HEK293T (cell line): Measurements from ENCODE around the gene ASTN2.

Experiments used
- CTCF ChIA-PET: fragments of 350-600 bp; formaldehyde crosslinking; extraction: SDS; loops from one replicate; lab custom pipeline; 2021; ENCODE audit warnings: antibody characterized with exemption, inconsistent platforms; lab: Yijun Ruan, JAX
- POLR2A ChIA-PET: fragments of 350-600 bp; formaldehyde crosslinking; extraction: SDS; loops from one replicate; lab custom pipeline; 2020; ENCODE audit warnings: antibody characterized with exemption, inconsistent platforms; lab: Yijun Ruan, JAX
- DNase-seq: peaks from one replicate; pipeline ENCODE4 v3.0.0; 2012; ENCODE audit warnings: mixed read lengths; ENCODE audit errors: extremely low spot score
- ARNT ChIP-seq: fragments of 450-650 bp; IDR thresholded peaks from 2 replicates; pipeline ENCODE4 v1.6.1; 2017; ENCODE audit warnings: mild to moderate bottlenecking
- BHLHE40 ChIP-seq: fragments of 450-650 bp; IDR thresholded peaks from 2 replicates; pipeline ENCODE4 v1.6.1; 2016; ENCODE audit warnings: mild to moderate bottlenecking, moderate library complexity, borderline replicate concordance
- CTBP1 ChIP-seq: fragments of 450-650 bp; IDR thresholded peaks from 2 replicates; pipeline ENCODE4 v1.6.1; 2016; ENCODE audit warnings: borderline replicate concordance
- ELF4 ChIP-seq: fragments of 450-650 bp; IDR thresholded peaks from 2 replicates; pipeline ENCODE4 v1.6.1; 2017; ENCODE audit warnings: antibody characterized with exemption
- FOXA1 ChIP-seq: fragments of 450-650 bp; IDR thresholded peaks from 2 replicates; pipeline ENCODE4 v1.6.1; 2016; ENCODE audit warnings: mild to moderate bottlenecking
- FOXK2 ChIP-seq: fragments of 450-650 bp; IDR thresholded peaks from 2 replicates; pipeline ENCODE4 v1.6.1; 2016; ENCODE audit warnings: mild to moderate bottlenecking
- FOXM1 ChIP-seq: fragments of 450-650 bp; IDR thresholded peaks from 2 replicates; pipeline ENCODE4 v1.6.1; 2017; ENCODE audit warnings: mild to moderate bottlenecking, borderline replicate concordance
- HDGF ChIP-seq: fragments of 450-650 bp; IDR thresholded peaks from 2 replicates; pipeline ENCODE4 v1.6.1; 2017; ENCODE audit warnings: antibody characterized with exemption, borderline replicate concordance
- L3MBTL2 ChIP-seq: fragments of 450-650 bp; conservative IDR thresholded peaks from 2 replicates; pipeline ENCODE4 v1.6.1; 2016; ENCODE audit warnings: mild to moderate bottlenecking
- LEF1 ChIP-seq: fragments of 450-650 bp; IDR thresholded peaks from 2 replicates; pipeline ENCODE4 v1.6.1; 2017; ENCODE audit warnings: mild to moderate bottlenecking, borderline replicate concordance
- NFRKB ChIP-seq: fragments of 450-650 bp; IDR thresholded peaks from 2 replicates; pipeline ENCODE4 v1.6.1; 2016; ENCODE audit warnings: mild to moderate bottlenecking, moderate library complexity
- SP1 ChIP-seq: fragments of 450-650 bp; IDR thresholded peaks from 2 replicates; pipeline ENCODE4 v1.6.1; 2017
- SUZ12 ChIP-seq: fragments of 450-650 bp; IDR thresholded peaks from 2 replicates; pipeline ENCODE4 v1.6.1; 2016; ENCODE audit warnings: mild to moderate bottlenecking
- TARDBP ChIP-seq: fragments of 450-650 bp; IDR thresholded peaks from 2 replicates; pipeline ENCODE4 v1.6.1; 2016
- ZNF384 ChIP-seq: fragments of 450-650 bp; IDR thresholded peaks from 2 replicates; pipeline ENCODE4 v1.6.1; 2016
- TF ChIP-seq, protein P1 (sequence below): fragments of 450-650 bp; IDR thresholded peaks from 2 replicates; pipeline ENCODE4 v1.6.1; 2016

ASTN2 gene

DNA sequence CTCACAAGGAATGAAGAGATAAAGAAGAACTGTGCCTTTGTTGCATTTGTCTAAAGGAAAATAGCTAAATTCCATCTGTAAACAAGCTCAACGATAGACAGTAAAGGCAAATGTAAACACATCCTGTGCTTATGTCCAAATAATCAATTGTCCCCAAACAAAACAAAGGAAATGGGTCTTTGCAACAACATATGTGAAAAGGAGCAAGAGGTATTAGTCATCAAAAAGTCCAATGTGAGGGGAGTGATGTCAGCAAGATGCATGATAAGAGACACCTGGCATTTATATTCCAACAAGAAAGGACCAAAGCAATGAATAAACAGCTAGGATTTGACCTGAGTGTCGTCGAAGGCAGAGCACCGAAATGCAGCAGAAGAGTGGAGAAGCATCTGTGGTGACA, 209.1 kb downstream of the ASTN2 start:
- POLR2A ChIA-PET, result no interaction called here
- no peak for DNase-seq

DNA sequence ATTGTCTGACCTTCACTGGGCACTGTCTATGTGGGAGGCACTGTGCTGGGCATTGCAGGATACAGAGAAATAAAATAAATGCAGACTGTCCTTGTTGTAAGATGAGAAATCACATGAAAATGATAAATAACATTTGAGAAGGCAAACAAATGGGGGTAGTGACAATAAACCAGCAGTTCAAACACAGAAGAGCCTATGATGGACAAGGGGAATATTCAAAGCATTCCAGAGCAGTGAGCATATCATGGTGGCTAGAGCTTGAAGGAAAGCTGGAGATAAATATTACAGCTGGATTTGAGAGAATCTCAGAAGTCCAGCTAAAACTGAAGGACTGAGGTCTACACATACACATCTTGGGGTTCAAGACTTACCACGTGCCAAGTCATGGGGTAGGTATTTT, 209.9 kb downstream of the ASTN2 start:
- no peak for DNase-seq
- ChIA-PET POLR2A (no interaction called here), CTCF (no interaction called here)
- TF ChIP-seq, protein P1, sequence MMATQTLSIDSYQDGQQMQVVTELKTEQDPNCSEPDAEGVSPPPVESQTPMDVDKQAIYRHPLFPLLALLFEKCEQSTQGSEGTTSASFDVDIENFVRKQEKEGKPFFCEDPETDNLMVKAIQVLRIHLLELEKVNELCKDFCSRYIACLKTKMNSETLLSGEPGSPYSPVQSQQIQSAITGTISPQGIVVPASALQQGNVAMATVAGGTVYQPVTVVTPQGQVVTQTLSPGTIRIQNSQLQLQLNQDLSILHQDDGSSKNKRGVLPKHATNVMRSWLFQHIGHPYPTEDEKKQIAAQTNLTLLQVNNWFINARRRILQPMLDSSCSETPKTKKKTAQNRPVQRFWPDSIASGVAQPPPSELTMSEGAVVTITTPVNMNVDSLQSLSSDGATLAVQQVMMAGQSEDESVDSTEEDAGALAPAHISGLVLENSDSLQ, result no peak
- no peak for TF ChIP-seq BHLHE40
- TF ChIP-seq CTBP1, result no peak
- TF ChIP-seq FOXA1, result no peak
- TF ChIP-seq ARNT, result no peak
- no peak for TF ChIP-seq SP1

More for the DNA sequence above, 209.1 kb downstream of the ASTN2 start:
- TF ChIP-seq HDGF (no peak), FOXM1 (no peak), FOXK2 (no peak), LEF1 (no peak), ARNT (no peak), NFRKB (no peak), CTBP1 (no peak), SUZ12 (no peak), TARDBP (no peak), BHLHE40 (no peak), ELF4 (no peak), FOXA1 (no peak), L3MBTL2 (no peak), ZNF384 (no peak), SP1 (no peak)
- TF ChIP-seq, protein P1, result no peak
- CTCF ChIA-PET, result no interaction called here

DNA sequence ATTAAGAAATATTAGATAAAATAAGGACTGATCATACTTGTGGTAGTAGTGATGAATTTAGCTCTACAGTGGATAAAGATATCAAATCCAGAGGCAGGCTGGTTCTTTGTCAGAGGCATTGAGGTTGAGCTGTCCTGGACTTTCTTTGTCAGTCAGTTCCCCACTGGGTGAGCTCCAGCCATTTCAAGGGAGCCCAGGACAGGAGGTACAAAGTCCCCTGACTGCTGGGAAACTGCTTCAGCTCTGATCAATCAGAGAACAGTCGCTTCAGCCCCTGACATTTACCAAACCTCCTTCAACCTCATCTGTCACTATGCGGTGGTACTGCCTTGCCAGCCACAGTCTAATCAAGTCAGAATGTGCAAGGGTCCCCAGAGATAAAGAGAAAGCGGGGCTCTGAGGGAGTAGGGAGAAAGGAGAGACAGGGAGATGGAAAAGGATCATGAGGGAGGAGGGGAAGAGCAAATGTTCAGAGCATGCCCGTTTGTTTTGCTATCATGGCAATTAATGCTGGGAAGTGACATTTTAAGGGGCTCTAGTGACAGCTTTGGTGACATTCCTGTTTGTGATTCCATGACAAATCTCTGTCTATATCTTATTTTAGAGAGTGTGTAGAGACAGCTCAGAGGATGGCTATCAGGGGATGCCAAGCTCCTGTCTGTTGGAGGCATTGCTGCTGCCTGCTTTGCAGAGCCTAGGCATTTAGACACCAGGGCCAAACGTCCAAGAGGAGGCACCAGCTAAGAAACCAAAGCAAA, 223.2 kb downstream of the ASTN2 start:
- DNase-seq, result no peak
- ChIA-PET CTCF (no interaction called here), POLR2A (no interaction called here)
- TF ChIP-seq FOXA1 (no peak), ARNT (no peak), ZNF384 (no peak), CTBP1 (no peak), L3MBTL2 (no peak), LEF1 (no peak), SUZ12 (no peak)

- TF ChIP-seq FOXA1, result no peak
- TF ChIP-seq, protein P1, result no peak
- no peak for TF ChIP-seq SUZ12
- no peak for TF ChIP-seq CTBP1
- no peak for DNase-seq
- CTCF ChIA-PET, result no interaction called here
- POLR2A ChIA-PET, result no interaction called here
Observed at GRCh38 chr9:117189121-117189520, 225.7 kb downstream of the ASTN2 start.

DNA sequence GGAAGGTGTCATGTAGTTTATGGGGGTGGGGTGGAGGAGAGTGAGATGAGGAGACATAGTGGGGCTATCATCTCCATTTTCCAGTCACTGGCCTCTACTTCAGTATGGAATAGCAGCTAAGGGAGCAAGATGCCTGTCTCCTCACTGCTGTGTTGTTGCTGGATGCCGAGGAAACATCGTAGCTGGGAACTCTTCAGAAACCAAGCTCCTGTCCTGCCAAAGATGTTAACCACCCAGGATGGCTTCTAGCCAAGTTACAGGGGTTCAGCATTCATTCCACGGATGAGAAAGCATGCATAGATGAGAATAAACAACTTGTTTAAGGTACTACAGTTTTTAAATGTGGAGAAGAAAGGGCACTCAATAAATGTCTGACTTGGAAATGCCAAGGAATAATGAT, 226.5 kb downstream of the ASTN2 start:
- CTCF ChIA-PET, result no interaction called here
- DNase-seq, result no peak
- POLR2A ChIA-PET, result no interaction called here
- TF ChIP-seq L3MBTL2 (no peak), ZNF384 (no peak), ARNT (no peak), LEF1 (no peak)

GRCh38 chr9:117187498-117187897, 227.4 kb downstream of the ASTN2 start:
- ChIA-PET CTCF (no interaction called here), POLR2A (no interaction called here)
- DNase-seq, result no peak
- TF ChIP-seq ARNT, result no peak
- no peak for TF ChIP-seq SP1
- TF ChIP-seq FOXM1, result no peak
- no peak for TF ChIP-seq NFRKB
- TF ChIP-seq HDGF, result no peak
- TF ChIP-seq, protein P1, result no peak
- no peak for TF ChIP-seq L3MBTL2
